A549 (cell line): ENCODE measurements around the gene CAPN14. TPM values are rescaled to one million over a fixed set of nuclear protein-coding genes. Genes with fewer than 3 reads are reported as not detected.

Source experiments
- ATAC-seq, 2 experiments: fragments of 200-7000 bp in 1 of 2; fragments of >200 bp in 1 of 2; cut with Nextera tagmentation in 1 of 2; cut with Tn5 transposase in 1 of 2; 3 replicates each; pipeline versions ENCODE4 v1.8.0 to v1.9.1; 2018 to 2020; ENCODE audit warnings: mild to moderate bottlenecking in 1 of 2, moderate library complexity in 1 of 2
- CTCF ChIA-PET: fragments of 300-600 bp; sonication (Branson Sonifier 250); formaldehyde crosslinking; extraction: SDS; loops from one replicate; lab custom pipeline; 2021; ENCODE audit warnings: antibody characterized with exemption, inconsistent platforms; lab: Yijun Ruan, JAX
- POLR2A ChIA-PET: fragments of 350-600 bp; formaldehyde crosslinking; extraction: SDS; loops from one replicate; lab custom pipeline; 2021; ENCODE audit warnings: antibody characterized with exemption, inconsistent platforms; lab: Yijun Ruan, JAX
- DNase-seq, 2 experiments: peaks; one replicate each; pipeline versions ENCODE4 v3.0.0 to v3.0.0-alpha.2; 2011 to 2016; ENCODE audit warnings: low read depth in 1 of 2, low spot score in 1 of 2
- FAIRE-seq: peaks from 2 replicates; lab custom pipeline; 2011; peaks lifted over from hg19 to GRCh38; lab: Jason Lieb, UNC
- H3K27ac ChIP-seq, 2 experiments: fragments of >200 bp; sonication (Bioruptor Twin); formaldehyde crosslinking; 3 replicates each; pipeline ENCODE4 v1.5.1; 2016 to 2017
- H3K4me1 ChIP-seq: fragments of >200 bp; sonication (Bioruptor Twin); formaldehyde crosslinking; 3 replicates; pipeline ENCODE4 v1.6.1; 2016
- H3K4me2 ChIP-seq: fragments of >200 bp; sonication (Bioruptor Twin); formaldehyde crosslinking; 3 replicates; pipeline ENCODE4 v1.6.1; 2016
- H3K4me3 ChIP-seq: fragments of >200 bp; sonication (Bioruptor Twin); formaldehyde crosslinking; 3 replicates; pipeline ENCODE4 v1.5.1; 2016
- H3K9me3 ChIP-seq: fragments of >200 bp; sonication (Bioruptor Twin); formaldehyde crosslinking; 3 replicates; pipeline ENCODE4 v1.6.1; 2016
- EHMT2 ChIP-seq: fragments of 200-600 bp; sonication (generic); IDR thresholded peaks from 2 replicates; pipeline ENCODE4 v1.6.1; 2016; ENCODE audit warnings: antibody characterized with exemption, low read depth, mild to moderate bottlenecking, moderate library complexity
- FOSL2 ChIP-seq, 2 experiments: fragments of 450-650 bp in 1 of 2; fragments of >200 bp in 1 of 2; sonication (Bioruptor Twin) in 1 of 2; formaldehyde crosslinking; IDR thresholded peaks; 2 replicates each; pipeline versions ENCODE4 v1.5.0 to v1.6.1; 2016 to 2020; ENCODE audit warnings: mild to moderate bottlenecking in 1 of 2, moderate library complexity in 1 of 2
- FOXS1 ChIP-seq: fragments of 250-450 bp; sonication (Bioruptor Pico); IDR thresholded peaks from 2 replicates; pipeline ENCODE4 v1.5.0; 2020; ENCODE audit warnings: mild to moderate bottlenecking, moderate library complexity
- GATA3 ChIP-seq: IDR thresholded peaks from 2 replicates; pipeline ENCODE4 v1.6.1; 2012; ENCODE audit warnings: borderline replicate concordance
- JUNB ChIP-seq: fragments of >200 bp; sonication (Bioruptor Twin); formaldehyde crosslinking; IDR thresholded peaks from 2 replicates; pipeline ENCODE4 v1.6.1; 2016
- MAFK ChIP-seq: fragments of 450-650 bp; IDR thresholded peaks from 2 replicates; pipeline ENCODE4 v1.6.1; 2014; ENCODE audit not compliant: partially characterized antibody
- PHF8 ChIP-seq: fragments of 200-600 bp; sonication (generic); IDR thresholded peaks from 2 replicates; pipeline ENCODE4 v1.6.1; 2016; ENCODE audit warnings: low read depth, mild to moderate bottlenecking, antibody characterized with exemption, moderate library complexity, borderline replicate concordance
- POLR2AphosphoS2 ChIP-seq: conservative IDR thresholded peaks from 2 replicates; pipeline ENCODE4 v1.6.1; 2012; ENCODE audit warnings: low read length, improper control_type of control experiment, inconsistent platforms
- RAD21 ChIP-seq, 2 experiments: fragments of >200 bp in 1 of 2; sonication (Bioruptor Twin) in 1 of 2; formaldehyde crosslinking in 1 of 2; IDR thresholded peaks in 1 of 2; conservative IDR thresholded peaks in 1 of 2; 2 replicates in 1 of 2; 3 replicates in 1 of 2; pipeline ENCODE4 v1.6.1; 2012 to 2018; ENCODE audit warnings: inconsistent platforms in 1 of 2
- RARB ChIP-seq: fragments of 250-450 bp; sonication (Bioruptor Pico); IDR thresholded peaks from 2 replicates; pipeline ENCODE4 v1.8.0; 2021; ENCODE audit warnings: mild to moderate bottlenecking, moderate library complexity
- RCOR1 ChIP-seq: fragments of 150-350 bp; IDR thresholded peaks from 2 replicates; pipeline ENCODE4 v1.6.1; 2014; ENCODE audit warnings: antibody characterized with exemption, low read length, low read depth
- RNF2 ChIP-seq: fragments of 200-600 bp; sonication (generic); IDR thresholded peaks from 2 replicates; pipeline ENCODE4 v1.6.1; 2016; ENCODE audit warnings: low read depth, mild to moderate bottlenecking, antibody characterized with exemption, moderate library complexity, borderline replicate concordance
- TFCP2L1 ChIP-seq: fragments of 250-450 bp; sonication (Bioruptor Pico); IDR thresholded peaks from 2 replicates; pipeline ENCODE4 v1.5.0; 2021; ENCODE audit warnings: mild to moderate bottlenecking
- ZSCAN20 ChIP-seq: fragments of 250-450 bp; sonication (Bioruptor Pico); IDR thresholded peaks from 2 replicates; pipeline ENCODE4 v1.8.0; 2022; ENCODE audit warnings: mild to moderate bottlenecking, moderate library complexity
- WGBS: methylation state at CpG from one replicate; pipeline ENCODE4 v1.1.6; 2017; ENCODE audit errors: missing lambda C conversion rate; 5-methylcytosine and 5-hydroxymethylcytosine counted together
- polyA plus RNA-seq, 4 experiments: library from polyadenylated mRNA; depleted of rRNA in 3 of 4; stranded (reverse); fragments of >200 nt; fragmentation: RNase III in 1 of 4; extraction: RNeasy Plus Mini Kit Qiagen cat#74134 plus additional on column Dnase treatment in 1 of 4; gene quantifications; 2 replicates in 3 of 4; 3 replicates in 1 of 4; pipeline ENCODE4 v1.2.3, GENCODE V29; 2011 to 2017
- TF ChIP-seq, protein P1 (sequence below): fragments of 450-650 bp; IDR thresholded peaks from 2 replicates; pipeline ENCODE4 v1.6.1; 2014; ENCODE audit warnings: antibody characterized with exemption
- TF ChIP-seq, protein P2 (sequence below): fragments of >200 bp; sonication (Bioruptor Twin); formaldehyde crosslinking; IDR thresholded peaks from 2 replicates; pipeline ENCODE4 v1.6.1; 2016
- TF ChIP-seq, protein P3 (sequence below): IDR thresholded peaks from 2 replicates; pipeline ENCODE4 v1.6.1; 2012
- TF ChIP-seq, protein P4 (sequence below): fragments of 200-600 bp; sonication (generic); IDR thresholded peaks from 2 replicates; pipeline ENCODE4 v1.6.1; 2016; ENCODE audit warnings: antibody characterized with exemption, mild to moderate bottlenecking, moderate library complexity
- TF ChIP-seq, protein P5 (sequence below): IDR thresholded peaks from 2 replicates; pipeline ENCODE4 v1.6.1; 2012
- TF ChIP-seq, protein P6 (sequence below): fragments of 150-350 bp; IDR thresholded peaks from 2 replicates; pipeline ENCODE4 v1.6.1; 2014; ENCODE audit warnings: low read depth, mild to moderate bottlenecking, low read length

The CAPN14 gene
- polyA plus RNA-seq, 2 of the 4 experiments (the other 2 are of a cell fraction), result 0.04 to 0.06 TPM

DNA sequence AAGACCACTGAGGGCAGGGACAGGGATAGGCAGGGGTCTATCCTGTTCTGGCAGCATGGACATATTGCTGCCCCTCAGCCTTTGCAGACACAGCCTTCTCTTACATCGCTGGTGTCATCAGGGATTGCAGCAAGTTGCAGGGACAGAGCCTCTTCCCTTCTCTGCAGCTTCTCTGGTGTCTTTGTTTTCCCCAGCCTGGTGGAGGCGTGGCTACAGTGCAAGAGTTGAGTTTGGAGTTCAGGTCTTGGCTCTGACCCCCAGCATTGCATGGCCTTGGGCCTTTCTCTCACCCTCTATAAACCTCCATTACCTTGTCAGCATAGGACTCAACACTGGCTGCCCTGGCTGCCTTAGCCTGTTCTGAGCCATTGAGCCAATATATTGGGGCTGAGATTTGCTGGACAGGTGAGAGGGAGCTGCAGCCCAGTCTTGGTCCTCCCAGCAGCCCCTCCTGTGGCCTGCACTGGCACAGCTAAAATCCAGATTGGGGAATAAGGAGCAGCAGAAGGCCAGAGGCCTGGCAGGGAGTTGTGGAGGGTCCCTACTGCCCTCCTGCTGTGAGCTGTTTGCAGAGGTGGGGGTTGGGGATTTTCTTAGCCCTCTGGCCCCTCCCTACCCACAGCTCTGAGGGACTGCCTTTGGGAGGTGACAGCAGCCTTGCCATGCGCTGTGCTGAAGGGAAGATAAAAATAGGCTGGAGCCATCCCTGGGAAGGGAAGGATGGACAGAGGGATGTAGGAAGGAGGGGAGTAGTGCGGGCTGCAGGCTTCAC lies 39.5 kb upstream of the CAPN14 start (continued):
- TF ChIP-seq, protein P1, sequence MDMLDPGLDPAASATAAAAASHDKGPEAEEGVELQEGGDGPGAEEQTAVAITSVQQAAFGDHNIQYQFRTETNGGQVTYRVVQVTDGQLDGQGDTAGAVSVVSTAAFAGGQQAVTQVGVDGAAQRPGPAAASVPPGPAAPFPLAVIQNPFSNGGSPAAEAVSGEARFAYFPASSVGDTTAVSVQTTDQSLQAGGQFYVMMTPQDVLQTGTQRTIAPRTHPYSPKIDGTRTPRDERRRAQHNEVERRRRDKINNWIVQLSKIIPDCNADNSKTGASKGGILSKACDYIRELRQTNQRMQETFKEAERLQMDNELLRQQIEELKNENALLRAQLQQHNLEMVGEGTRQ, result no peak
- TF ChIP-seq POLR2AphosphoS2, result no peak

DNA sequence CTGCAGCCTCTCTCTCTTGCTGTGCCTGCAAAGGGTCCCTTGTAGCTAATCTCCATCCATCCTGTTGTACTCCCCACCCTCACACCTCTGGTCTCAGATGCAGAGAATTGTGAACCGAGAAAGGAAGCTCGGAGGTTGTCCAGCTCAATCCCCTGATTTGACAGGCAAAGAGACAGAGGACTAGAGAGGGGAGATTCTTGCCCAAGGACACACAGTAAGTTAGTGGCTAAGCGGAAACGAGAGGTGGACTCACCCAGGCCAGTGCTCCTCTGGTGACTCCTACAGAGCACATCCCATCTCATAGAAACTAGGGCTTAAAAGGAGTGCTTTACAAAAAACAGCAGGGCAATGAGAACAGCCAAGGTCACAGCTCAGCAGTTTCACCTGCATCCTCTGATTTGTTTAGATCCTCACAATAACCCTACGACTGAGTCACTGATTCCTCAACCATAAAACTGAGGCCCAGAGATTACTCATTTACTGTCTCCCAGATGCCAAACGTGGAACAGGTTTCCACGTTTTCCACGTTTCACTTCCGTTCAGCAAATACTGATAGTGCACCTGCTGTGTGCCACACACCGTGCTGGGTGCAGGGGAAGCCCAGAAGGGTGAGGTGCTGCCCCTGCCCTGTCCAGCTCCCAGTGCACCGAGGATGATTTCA lies 38.7 kb upstream of the CAPN14 start:
- H3K4me3 ChIP-seq, result no peak overlapping the region
- no peak overlapping the region for H3K27ac ChIP-seq
- ChIA-PET POLR2A (no interaction called here), CTCF (interaction anchor here (1.0 to 1.6 kb wide), 4 partner anchors 8 to 77 kb away, joined by 3 to 5 read pairs (median 4); partner anchors contain the start of gene EHD3)
- FAIRE-seq (no peak), ATAC-seq (no peak), DNase-seq (no peak)
- H3K9me3 ChIP-seq, result no peaks in the 10 kb centered on the region
- H3K4me1 ChIP-seq, result no peaks in the 10 kb centered on the region
- 76% methylated on average over 10 of the region's 11 CpGs for WGBS
- TF ChIP-seq PHF8 (no peak), MAFK (no peak), JUNB (no peak), GATA3 (no peak), RARB (CRISPR knock-in tag) (no peak), FOSL2 (IDR thresholded peaks at IDR 0.05) (no peak), FOSL2 (CRISPR knock-in tag; IDR thresholded peaks at IDR 0.05) (no peak), FOXS1 (no peak)
- TF ChIP-seq, protein P2, sequence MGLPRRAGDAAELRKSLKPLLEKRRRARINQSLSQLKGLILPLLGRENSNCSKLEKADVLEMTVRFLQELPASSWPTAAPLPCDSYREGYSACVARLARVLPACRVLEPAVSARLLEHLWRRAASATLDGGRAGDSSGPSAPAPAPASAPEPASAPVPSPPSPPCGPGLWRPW, result no peak
- TF ChIP-seq, protein P3, sequence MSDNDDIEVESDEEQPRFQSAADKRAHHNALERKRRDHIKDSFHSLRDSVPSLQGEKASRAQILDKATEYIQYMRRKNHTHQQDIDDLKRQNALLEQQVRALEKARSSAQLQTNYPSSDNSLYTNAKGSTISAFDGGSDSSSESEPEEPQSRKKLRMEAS, result no peak
- TF ChIP-seq, protein P4, sequence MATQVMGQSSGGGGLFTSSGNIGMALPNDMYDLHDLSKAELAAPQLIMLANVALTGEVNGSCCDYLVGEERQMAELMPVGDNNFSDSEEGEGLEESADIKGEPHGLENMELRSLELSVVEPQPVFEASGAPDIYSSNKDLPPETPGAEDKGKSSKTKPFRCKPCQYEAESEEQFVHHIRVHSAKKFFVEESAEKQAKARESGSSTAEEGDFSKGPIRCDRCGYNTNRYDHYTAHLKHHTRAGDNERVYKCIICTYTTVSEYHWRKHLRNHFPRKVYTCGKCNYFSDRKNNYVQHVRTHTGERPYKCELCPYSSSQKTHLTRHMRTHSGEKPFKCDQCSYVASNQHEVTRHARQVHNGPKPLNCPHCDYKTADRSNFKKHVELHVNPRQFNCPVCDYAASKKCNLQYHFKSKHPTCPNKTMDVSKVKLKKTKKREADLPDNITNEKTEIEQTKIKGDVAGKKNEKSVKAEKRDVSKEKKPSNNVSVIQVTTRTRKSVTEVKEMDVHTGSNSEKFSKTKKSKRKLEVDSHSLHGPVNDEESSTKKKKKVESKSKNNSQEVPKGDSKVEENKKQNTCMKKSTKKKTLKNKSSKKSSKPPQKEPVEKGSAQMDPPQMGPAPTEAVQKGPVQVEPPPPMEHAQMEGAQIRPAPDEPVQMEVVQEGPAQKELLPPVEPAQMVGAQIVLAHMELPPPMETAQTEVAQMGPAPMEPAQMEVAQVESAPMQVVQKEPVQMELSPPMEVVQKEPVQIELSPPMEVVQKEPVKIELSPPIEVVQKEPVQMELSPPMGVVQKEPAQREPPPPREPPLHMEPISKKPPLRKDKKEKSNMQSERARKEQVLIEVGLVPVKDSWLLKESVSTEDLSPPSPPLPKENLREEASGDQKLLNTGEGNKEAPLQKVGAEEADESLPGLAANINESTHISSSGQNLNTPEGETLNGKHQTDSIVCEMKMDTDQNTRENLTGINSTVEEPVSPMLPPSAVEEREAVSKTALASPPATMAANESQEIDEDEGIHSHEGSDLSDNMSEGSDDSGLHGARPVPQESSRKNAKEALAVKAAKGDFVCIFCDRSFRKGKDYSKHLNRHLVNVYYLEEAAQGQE, result no peak
- no peak overlapping the region for H3K4me2 ChIP-seq

DNA sequence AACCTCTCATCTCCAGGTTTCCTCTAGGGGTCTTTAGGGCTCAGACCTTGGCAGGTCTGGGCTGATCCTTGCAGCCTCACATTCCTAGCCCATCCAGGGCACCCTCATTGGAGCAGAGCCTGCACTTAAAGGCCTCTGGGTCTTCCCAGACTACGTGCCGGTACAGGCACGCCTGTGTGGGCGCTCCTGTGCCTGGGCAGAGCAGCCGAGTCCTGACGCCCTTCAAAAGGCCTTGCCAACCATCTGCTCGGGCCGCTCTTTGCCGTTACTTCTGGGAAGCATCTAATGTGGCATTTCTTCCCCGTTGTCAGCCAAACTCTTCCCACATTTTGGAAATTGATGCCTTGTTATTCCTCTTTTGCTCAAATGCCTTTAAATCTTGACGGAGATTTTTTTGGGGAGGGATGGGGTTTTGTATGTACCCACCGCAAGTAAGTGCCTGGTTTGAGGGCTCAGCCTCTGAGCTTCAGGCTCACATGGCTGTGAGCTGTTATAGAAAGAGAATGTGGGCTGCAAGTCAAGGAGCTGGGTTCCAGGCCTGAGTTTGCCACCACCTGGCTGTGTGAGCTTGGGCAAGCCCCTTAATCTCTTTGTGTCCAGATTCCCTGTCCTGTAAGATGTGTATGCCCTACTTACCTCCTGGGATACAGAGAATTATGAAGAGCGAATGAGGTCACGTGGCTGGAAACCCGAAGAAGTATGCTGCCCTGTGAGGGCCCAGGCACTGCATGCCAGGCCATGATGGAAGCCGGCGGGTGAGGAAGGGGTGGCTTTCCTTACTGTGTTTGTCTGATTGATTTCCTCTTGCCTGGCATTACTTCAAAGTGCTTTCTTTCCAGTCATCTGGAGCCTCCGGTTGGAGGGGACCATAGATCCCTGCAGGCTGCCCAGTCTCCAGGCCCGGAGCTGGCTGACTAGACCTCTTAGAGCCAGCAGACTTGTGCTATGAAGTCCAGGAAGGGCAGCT lies 37.2 kb upstream of the CAPN14 start:
- Histone ChIP-seq H3K27ac (no peak overlapping the region), H3K4me2 (no peak overlapping the region), H3K4me1 (no peaks in the 10 kb centered on the region), H3K4me3 (no peak overlapping the region), H3K9me3 (no peaks in the 10 kb centered on the region)
- ATAC-seq (no peak), DNase-seq (no peak), FAIRE-seq (no peak)
- TF ChIP-seq, protein P1, result no peak
- TF ChIP-seq ZSCAN20 (CRISPR knock-in tag) (no peak), RNF2 (no peak), TFCP2L1 (CRISPR knock-in tag) (no peak), EHMT2 (no peak), RAD21 (conservative IDR thresholded peaks at IDR 0.05 in 1 of 2, IDR thresholded peaks at IDR 0.05 in 1 of 2) (no peak), RCOR1 (no peak), FOSL2 (IDR thresholded peaks at IDR 0.05) (no peak), FOSL2 (CRISPR knock-in tag; IDR thresholded peaks at IDR 0.05) (no peak)
- TF ChIP-seq, protein P5, sequence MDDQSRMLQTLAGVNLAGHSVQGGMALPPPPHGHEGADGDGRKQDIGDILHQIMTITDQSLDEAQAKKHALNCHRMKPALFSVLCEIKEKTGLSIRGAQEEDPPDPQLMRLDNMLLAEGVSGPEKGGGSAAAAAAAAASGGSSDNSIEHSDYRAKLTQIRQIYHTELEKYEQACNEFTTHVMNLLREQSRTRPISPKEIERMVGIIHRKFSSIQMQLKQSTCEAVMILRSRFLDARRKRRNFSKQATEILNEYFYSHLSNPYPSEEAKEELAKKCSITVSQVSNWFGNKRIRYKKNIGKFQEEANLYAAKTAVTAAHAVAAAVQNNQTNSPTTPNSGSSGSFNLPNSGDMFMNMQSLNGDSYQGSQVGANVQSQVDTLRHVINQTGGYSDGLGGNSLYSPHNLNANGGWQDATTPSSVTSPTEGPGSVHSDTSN, result no peak
- TF ChIP-seq, protein P6, sequence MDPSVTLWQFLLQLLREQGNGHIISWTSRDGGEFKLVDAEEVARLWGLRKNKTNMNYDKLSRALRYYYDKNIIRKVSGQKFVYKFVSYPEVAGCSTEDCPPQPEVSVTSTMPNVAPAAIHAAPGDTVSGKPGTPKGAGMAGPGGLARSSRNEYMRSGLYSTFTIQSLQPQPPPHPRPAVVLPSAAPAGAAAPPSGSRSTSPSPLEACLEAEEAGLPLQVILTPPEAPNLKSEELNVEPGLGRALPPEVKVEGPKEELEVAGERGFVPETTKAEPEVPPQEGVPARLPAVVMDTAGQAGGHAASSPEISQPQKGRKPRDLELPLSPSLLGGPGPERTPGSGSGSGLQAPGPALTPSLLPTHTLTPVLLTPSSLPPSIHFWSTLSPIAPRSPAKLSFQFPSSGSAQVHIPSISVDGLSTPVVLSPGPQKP, result no peak
- ChIA-PET POLR2A (no interaction called here), CTCF (interaction anchor here (1.0 to 6.3 kb wide), 4 partner anchors 10 to 79 kb away, joined by 3 to 37 read pairs (median 4); partner anchors contain the start of gene EHD3)
- WGBS, result 87% methylated on average over 19 of the region's 19 CpGs
